Measurements from ENCODE around the gene GPR21. TPM values are rescaled to one million over a fixed set of nuclear protein-coding genes. Genes with fewer than 3 reads are reported as not detected.

Gene GPR21
- total RNA-seq, 1 experiment from 2014 or later = 1.1 TPM

DNA sequence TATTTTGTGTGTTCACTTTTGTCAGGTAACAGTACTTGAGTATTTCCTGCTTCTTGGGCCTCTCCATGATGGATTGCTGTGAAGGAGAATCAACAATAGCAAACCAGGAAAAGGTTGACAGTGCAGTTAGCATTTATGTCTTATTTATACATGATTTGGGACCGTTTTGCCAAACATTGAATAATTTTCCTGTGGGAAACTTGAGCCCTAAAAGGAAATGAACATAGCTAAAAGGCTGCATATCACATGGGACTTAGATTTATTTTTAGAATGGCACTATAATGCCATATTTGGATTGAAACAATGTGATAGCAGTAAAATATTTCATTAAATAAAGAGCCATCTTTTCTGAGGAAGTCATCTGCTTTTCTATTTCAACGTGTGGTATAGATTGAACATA, 15.3 kb downstream of the GPR21 start:
- no peaks in the 10 kb centered on the region for H3K4me1 ChIP-seq (ENCODE audit: control insufficient read depth in 1 of 2, insufficient read depth in 2 of 2, low read length in 2 of 2)
- H3K79me2 ChIP-seq (ENCODE audit: insufficient read depth, low read length) = no peaks in the 10 kb centered on the region
- TF ChIP-seq, protein P1, sequence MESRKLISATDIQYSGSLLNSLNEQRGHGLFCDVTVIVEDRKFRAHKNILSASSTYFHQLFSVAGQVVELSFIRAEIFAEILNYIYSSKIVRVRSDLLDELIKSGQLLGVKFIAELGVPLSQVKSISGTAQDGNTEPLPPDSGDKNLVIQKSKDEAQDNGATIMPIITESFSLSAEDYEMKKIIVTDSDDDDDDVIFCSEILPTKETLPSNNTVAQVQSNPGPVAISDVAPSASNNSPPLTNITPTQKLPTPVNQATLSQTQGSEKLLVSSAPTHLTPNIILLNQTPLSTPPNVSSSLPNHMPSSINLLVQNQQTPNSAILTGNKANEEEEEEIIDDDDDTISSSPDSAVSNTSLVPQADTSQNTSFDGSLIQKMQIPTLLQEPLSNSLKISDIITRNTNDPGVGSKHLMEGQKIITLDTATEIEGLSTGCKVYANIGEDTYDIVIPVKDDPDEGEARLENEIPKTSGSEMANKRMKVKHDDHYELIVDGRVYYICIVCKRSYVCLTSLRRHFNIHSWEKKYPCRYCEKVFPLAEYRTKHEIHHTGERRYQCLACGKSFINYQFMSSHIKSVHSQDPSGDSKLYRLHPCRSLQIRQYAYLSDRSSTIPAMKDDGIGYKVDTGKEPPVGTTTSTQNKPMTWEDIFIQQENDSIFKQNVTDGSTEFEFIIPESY (IDR thresholded peaks at IDR 0.05; ENCODE audit: extremely low read depth, insufficient replicate concordance, low read length) = no peak
- TF ChIP-seq SIN3A (IDR thresholded peaks at IDR 0.05; ENCODE audit: low read depth) (no peak), CBX3 (IDR thresholded peaks at IDR 0.05; ENCODE audit: low read depth) (no peak), POLR2AphosphoS5 (IDR thresholded peaks at IDR 0.05; ENCODE audit: low read depth, low read length) (no peak), SRF (IDR thresholded peaks at IDR 0.05; ENCODE audit: low read depth) (no peak), SP1 (IDR thresholded peaks at IDR 0.05; ENCODE audit: low read depth) (no peak), ELF1 (IDR thresholded peaks at IDR 0.05; ENCODE audit: borderline replicate concordance, low read depth) (no peak), ZFX (IDR thresholded peaks at IDR 0.05) (no peak), EGR1 (IDR thresholded peaks at IDR 0.05; ENCODE audit: low read depth) (no peak), YY1 (IDR thresholded peaks at IDR 0.05; ENCODE audit: extremely low read depth, insufficient replicate concordance, low read depth, low read length) (no peak), CEBPB (IDR thresholded peaks at IDR 0.05; ENCODE audit: low read depth) (no peak)
- TF ChIP-seq, protein P2, sequence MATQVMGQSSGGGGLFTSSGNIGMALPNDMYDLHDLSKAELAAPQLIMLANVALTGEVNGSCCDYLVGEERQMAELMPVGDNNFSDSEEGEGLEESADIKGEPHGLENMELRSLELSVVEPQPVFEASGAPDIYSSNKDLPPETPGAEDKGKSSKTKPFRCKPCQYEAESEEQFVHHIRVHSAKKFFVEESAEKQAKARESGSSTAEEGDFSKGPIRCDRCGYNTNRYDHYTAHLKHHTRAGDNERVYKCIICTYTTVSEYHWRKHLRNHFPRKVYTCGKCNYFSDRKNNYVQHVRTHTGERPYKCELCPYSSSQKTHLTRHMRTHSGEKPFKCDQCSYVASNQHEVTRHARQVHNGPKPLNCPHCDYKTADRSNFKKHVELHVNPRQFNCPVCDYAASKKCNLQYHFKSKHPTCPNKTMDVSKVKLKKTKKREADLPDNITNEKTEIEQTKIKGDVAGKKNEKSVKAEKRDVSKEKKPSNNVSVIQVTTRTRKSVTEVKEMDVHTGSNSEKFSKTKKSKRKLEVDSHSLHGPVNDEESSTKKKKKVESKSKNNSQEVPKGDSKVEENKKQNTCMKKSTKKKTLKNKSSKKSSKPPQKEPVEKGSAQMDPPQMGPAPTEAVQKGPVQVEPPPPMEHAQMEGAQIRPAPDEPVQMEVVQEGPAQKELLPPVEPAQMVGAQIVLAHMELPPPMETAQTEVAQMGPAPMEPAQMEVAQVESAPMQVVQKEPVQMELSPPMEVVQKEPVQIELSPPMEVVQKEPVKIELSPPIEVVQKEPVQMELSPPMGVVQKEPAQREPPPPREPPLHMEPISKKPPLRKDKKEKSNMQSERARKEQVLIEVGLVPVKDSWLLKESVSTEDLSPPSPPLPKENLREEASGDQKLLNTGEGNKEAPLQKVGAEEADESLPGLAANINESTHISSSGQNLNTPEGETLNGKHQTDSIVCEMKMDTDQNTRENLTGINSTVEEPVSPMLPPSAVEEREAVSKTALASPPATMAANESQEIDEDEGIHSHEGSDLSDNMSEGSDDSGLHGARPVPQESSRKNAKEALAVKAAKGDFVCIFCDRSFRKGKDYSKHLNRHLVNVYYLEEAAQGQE (IDR thresholded peaks at IDR 0.05; ENCODE audit: low read depth) = no peak
- TF ChIP-seq, protein P3, sequence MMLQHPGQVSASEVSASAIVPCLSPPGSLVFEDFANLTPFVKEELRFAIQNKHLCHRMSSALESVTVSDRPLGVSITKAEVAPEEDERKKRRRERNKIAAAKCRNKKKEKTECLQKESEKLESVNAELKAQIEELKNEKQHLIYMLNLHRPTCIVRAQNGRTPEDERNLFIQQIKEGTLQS (IDR thresholded peaks at IDR 0.05) = no peak
- ChIA-PET POLR2A (no interaction called here), CTCF (no interaction called here), RAD21 (ENCODE audit: low non-redundant PET in 1 of 2, low total read pairs in 2 of 2, uncharacterized antibody in 2 of 2, unreplicated experiment in 2 of 2) (no interaction called here)
- no TSS peak for BruUV-seq (replicated peaks)
- DNase-seq (ENCODE audit: low read depth, low spot score) (no peak), ATAC-seq (no peak)
- no peak overlapping the region for H3K9ac ChIP-seq (ENCODE audit: low read length)
- H3K9me2 ChIP-seq (ENCODE audit: insufficient read depth) = no peaks in the 10 kb centered on the region
- H3K27me3 ChIP-seq (ENCODE audit: insufficient read depth, low read length) = no peaks in the 10 kb centered on the region
- H3K27ac ChIP-seq (ENCODE audit: low read depth, low read length) = no peak overlapping the region
- H3K4me2 ChIP-seq (ENCODE audit: low read length) = no peak overlapping the region
- no peak overlapping the region for H2AFZ ChIP-seq (ENCODE audit: low read depth, low read length, poor library complexity, severe bottlenecking)
- H3K4me3 ChIP-seq (replicated peaks in 1 of 2; ENCODE audit: low read depth in 1 of 2, low read length in 2 of 2) = no peak overlapping the region
- H4K20me1 ChIP-seq (ENCODE audit: insufficient read depth) = no peaks in the 10 kb centered on the region
- H3K36me3 ChIP-seq (ENCODE audit: control insufficient read depth in 1 of 2, insufficient read depth in 2 of 2, low read length in 2 of 2) = no peaks in the 10 kb centered on the region
- intact Hi-C loops (cut with micrococcal nuclease) = no loop called here
- no peaks in the 10 kb centered on the region for H3K9me3 ChIP-seq (ENCODE audit: control insufficient read depth in 1 of 2, insufficient read depth in 1 of 2, low read depth in 1 of 2, low read length in 2 of 2)

Data from HCT116 (cell line).